GM12878 (cell line): ENCODE results near the gene EPHB1. TPM values are rescaled to one million over a fixed set of nuclear protein-coding genes. Genes with fewer than 3 reads are reported as not detected.

ENCODE experiments used
- ATAC-seq: fragments of 200-7000 bp; cut with Tn5 transposase; 3 replicates; pipeline ENCODE4 v1.9.1; 2020; ENCODE audit warnings: mild to moderate bottlenecking, moderate library complexity
- BruUV-seq: library from RNA; stranded (reverse); fragments of 400-500 nt; replicated peaks from 2 replicates; lab custom pipeline; 2021; lab: Mats Ljungman, UMichigan
- CTCF ChIA-PET: fragments of 300-600 bp; sonication (Branson Sonifier 250); formaldehyde crosslinking; extraction: SDS; loops from one replicate; lab custom pipeline; 2021; ENCODE audit warnings: inconsistent platforms; lab: Yijun Ruan, JAX
- POLR2A ChIA-PET: fragments of 350-600 bp; formaldehyde crosslinking; extraction: SDS; loops from one replicate; lab custom pipeline; 2021; ENCODE audit warnings: inconsistent platforms; lab: Charles Lee
- RAD21 ChIA-PET: fragments of 300-600 bp; sonication (Branson Sonifier 250); formaldehyde crosslinking; loops from one replicate; lab custom pipeline; 2023; ENCODE audit warnings: antibody characterized with exemption; ENCODE audit not compliant: unreplicated experiment; lab: Charles Lee
- SMC1A ChIA-PET: fragments of 300-600 bp; sonication (Branson Sonifier 250); formaldehyde crosslinking; loops from one replicate; lab custom pipeline; 2023; ENCODE audit not compliant: unreplicated experiment, uncharacterized antibody; lab: Charles Lee
- DNase-seq: peaks from one replicate; pipeline ENCODE4 v3.0.0-alpha.2; 2011; ENCODE audit warnings: low read depth, low spot score
- FAIRE-seq: peaks from 3 replicates; lab custom pipeline; 2011; peaks lifted over from hg19 to GRCh38; lab: Jason Lieb, UNC
- H2AFZ ChIP-seq: 2 replicates; pipeline ENCODE4 v1.6.0; 2011; ENCODE audit warnings: low read depth, low read length, control low read depth; ENCODE audit not compliant: control insufficient read depth
- H3K27ac ChIP-seq: 2 replicates; pipeline ENCODE4 v1.5.1; 2011; ENCODE audit warnings: control low read depth; ENCODE audit not compliant: control insufficient read depth, insufficient read depth
- H3K27me3 ChIP-seq, 2 experiments: replicated peaks in 1 of 2; 2 replicates each; pipeline versions ENCODE4 v1.6.0 to v1.6.1; 2011; ENCODE audit warnings: low read length in 1 of 2; ENCODE audit not compliant: control insufficient read depth in 2 of 2, insufficient read depth in 2 of 2
- H3K36me3 ChIP-seq, 2 experiments: 2 replicates each; pipeline ENCODE4 v1.5.1; 2011; ENCODE audit warnings: low read length in 1 of 2; ENCODE audit not compliant: control insufficient read depth in 2 of 2, insufficient read depth in 2 of 2
- H3K4me1 ChIP-seq: 2 replicates; pipeline ENCODE4 v1.6.1; 2011; ENCODE audit warnings: mild to moderate bottlenecking, low read length, moderate library complexity, mixed read lengths; ENCODE audit not compliant: control insufficient read depth, insufficient read depth
- H3K4me2 ChIP-seq: 2 replicates; pipeline ENCODE4 v1.6.0; 2011; ENCODE audit warnings: control low read depth; ENCODE audit not compliant: control insufficient read depth, insufficient read depth
- H3K4me3 ChIP-seq: fragments of 200-600 bp; sonication (generic); 2 replicates; pipeline ENCODE4 v1.5.1; 2016
- H3K79me2 ChIP-seq: 2 replicates; pipeline ENCODE4 v1.6.0; 2011; ENCODE audit warnings: low read length; ENCODE audit not compliant: control insufficient read depth, insufficient read depth
- H3K9ac ChIP-seq: 2 replicates; pipeline ENCODE4 v1.8.0; 2011; ENCODE audit warnings: low read length, control low read depth, mixed read lengths; ENCODE audit not compliant: control insufficient read depth, insufficient read depth
- H3K9me3 ChIP-seq: replicated peaks from 3 replicates; pipeline ENCODE4 v1.5.1; 2011; ENCODE audit warnings: mild to moderate bottlenecking, low read length; ENCODE audit not compliant: control insufficient read depth, insufficient read depth
- H4K20me1 ChIP-seq: 2 replicates; pipeline ENCODE4 v1.6.0; 2011; ENCODE audit not compliant: control insufficient read depth, insufficient read depth
- BHLHE40 ChIP-seq, 2 experiments: fragments of 450-650 bp in 1 of 2; IDR thresholded peaks; 2 replicates each; pipeline ENCODE4 v1.6.1; 2011 to 2017; ENCODE audit warnings: low read depth in 2 of 2, borderline replicate concordance in 1 of 2, improper control_type of control experiment in 1 of 2, low read length in 1 of 2, mild to moderate bottlenecking in 1 of 2
- BRCA1 ChIP-seq: IDR thresholded peaks from 2 replicates; pipeline ENCODE4 v1.6.1; 2011; ENCODE audit warnings: low read depth, low read length, improper control_type of control experiment
- ESRRA ChIP-seq: IDR thresholded peaks from 2 replicates; pipeline ENCODE4 v1.6.1; 2012; ENCODE audit warnings: mild to moderate bottlenecking, low read length, improper control_type of control experiment
- EZH2 ChIP-seq: IDR thresholded peaks from 2 replicates; pipeline ENCODE4 v1.6.1; 2012; ENCODE audit warnings: low read depth, mild to moderate bottlenecking, control low read depth, inconsistent platforms, low read length, borderline replicate concordance; ENCODE audit not compliant: control insufficient read depth
- IKZF2 ChIP-seq, 2 experiments: fragments of 450-650 bp; IDR thresholded peaks; 2 replicates each; pipeline ENCODE4 v1.6.1; 2017; ENCODE audit warnings: mild to moderate bottlenecking in 2 of 2, moderate library complexity in 2 of 2
- MEF2A ChIP-seq: IDR thresholded peaks from 2 replicates; pipeline ENCODE4 v1.6.1; 2011; ENCODE audit warnings: low read depth, mild to moderate bottlenecking, low read length, moderate library complexity; ENCODE audit not compliant: insufficient read depth
- MTA3 ChIP-seq: IDR thresholded peaks from 2 replicates; pipeline ENCODE4 v1.6.1; 2012; ENCODE audit warnings: low read length, inconsistent platforms, borderline replicate concordance
- POLR2AphosphoS2 ChIP-seq: IDR thresholded peaks from 2 replicates; pipeline ENCODE4 v1.6.1; 2011; ENCODE audit warnings: low read depth, mild to moderate bottlenecking, low read length, improper control_type of control experiment, moderate library complexity
- POU2F2 ChIP-seq: IDR thresholded peaks from 3 replicates; pipeline ENCODE4 v1.6.1; 2011; ENCODE audit warnings: low read depth, mild to moderate bottlenecking, low read length, borderline replicate concordance
- RAD21 ChIP-seq: IDR thresholded peaks from 2 replicates; pipeline ENCODE4 v1.6.1; 2011; ENCODE audit warnings: mild to moderate bottlenecking, low read depth, low read length, moderate library complexity; ENCODE audit not compliant: insufficient read depth
- SMARCA5 ChIP-seq: fragments of 450-650 bp; IDR thresholded peaks from 2 replicates; pipeline ENCODE4 v1.6.1; 2017; ENCODE audit warnings: mild to moderate bottlenecking
- SREBF2 ChIP-seq: IDR thresholded peaks from 2 replicates; pipeline ENCODE4 v1.6.1; 2012; ENCODE audit warnings: mild to moderate bottlenecking, low read length
- TARDBP ChIP-seq: IDR thresholded peaks from 2 replicates; pipeline ENCODE4 v1.6.1; 2016; ENCODE audit warnings: borderline replicate concordance
- YBX1 ChIP-seq: fragments of 450-650 bp; IDR thresholded peaks from 2 replicates; pipeline ENCODE4 v1.6.1; 2016; ENCODE audit warnings: antibody characterized with exemption
- ZNF384 ChIP-seq: IDR thresholded peaks from 2 replicates; pipeline ENCODE4 v1.6.1; 2012; ENCODE audit warnings: low read depth, mild to moderate bottlenecking, low read length, improper control_type of control experiment, borderline replicate concordance
- WGBS: methylation state at CpG from one replicate; pipeline ENCODE4 v1.1.6; 2016; ENCODE audit warnings: low lambda C conversion rate; ENCODE audit not compliant: insufficient replicate concordance, insufficient coverage; ENCODE audit errors: missing lambda C conversion rate; 5-methylcytosine and 5-hydroxymethylcytosine counted together
- in situ Hi-C: fragments of 300-500 bp; cut with MboI; formaldehyde crosslinking; loops from 9 replicates; pipeline ENCODE4 v1.14.3; 2018; ENCODE audit warnings: mixed read lengths
- intact Hi-C: fragments of 100-400 bp; cut with micrococcal nuclease; formaldehyde crosslinking; loops from one replicate; pipeline ENCODE4 v1.14.2; 2022; ENCODE audit not compliant: unreplicated experiment
- polyA plus RNA-seq, 11 experiments: library from polyadenylated mRNA; depleted of rRNA in 4 of 11; unstranded in 6 of 11; stranded (reverse) in 5 of 11; fragments of >200 nt; fragmentation: Nextera tagmentation in 4 of 11; fragmentation: Illumina TruSeq in 1 of 11; extraction: Ambion mirVana in 4 of 11; extraction: Trizol in 1 of 11; gene quantifications; 1 replicate in 1 of 11; 2 replicates in 10 of 11; pipeline versions ENCODE4 v1.2.1 to v1.2.3, GENCODE V29; 2011 to 2016; ENCODE audit warnings: inconsistent platforms in 2 of 11, missing spikeins in 2 of 11, low read depth in 1 of 11
- total RNA-seq, 4 experiments: library from RNA; depleted of rRNA in 3 of 4; stranded (reverse); fragments of >200 nt in 3 of 4; fragmentation: Illumina TruSeq in 1 of 4; extraction: Trizol in 1 of 4; gene quantifications; 2 replicates each; pipeline versions ENCODE4 v1.2.1 to v1.2.3, GENCODE V29; 2013 to 2021
- TF ChIP-seq, protein P1 (sequence below): IDR thresholded peaks from 2 replicates; pipeline ENCODE4 v1.6.1; 2012; ENCODE audit warnings: improper control_type of control experiment, low read depth, low read length; ENCODE audit not compliant: insufficient replicate concordance
- TF ChIP-seq, protein P2 (sequence below): IDR thresholded peaks from 2 replicates; pipeline ENCODE4 v1.6.1; 2012; ENCODE audit warnings: low read length, inconsistent platforms

The EPHB1 gene
- total and polyA plus RNA-seq, 10 of the 15 experiments (the other 5 are each of a cell fraction or from before 2014, with no cell fraction given): 0.33 to 23.8 (median 1.2) TPM

DNA sequence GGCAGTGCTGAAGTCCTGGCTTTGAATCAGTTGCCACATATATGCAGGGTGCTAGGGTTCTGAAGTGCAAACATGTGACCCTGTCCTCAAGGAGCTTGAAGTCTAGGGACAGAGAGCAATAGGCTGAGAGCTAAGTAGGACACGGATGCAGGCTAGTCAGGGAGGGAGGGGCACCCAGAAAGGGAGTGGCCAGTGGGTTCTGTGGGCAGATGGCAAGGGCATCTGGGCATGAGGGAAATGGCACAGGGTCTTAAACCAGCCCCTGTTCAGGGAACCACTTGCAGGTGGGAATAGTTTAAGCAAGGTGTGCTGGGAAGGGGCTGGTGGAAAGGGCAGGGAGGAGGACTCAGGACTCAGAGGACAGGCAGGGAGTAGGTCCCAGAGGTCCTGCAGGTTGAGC, 46.4 kb upstream of the EPHB1 start (continued):
- TF ChIP-seq, protein P1, sequence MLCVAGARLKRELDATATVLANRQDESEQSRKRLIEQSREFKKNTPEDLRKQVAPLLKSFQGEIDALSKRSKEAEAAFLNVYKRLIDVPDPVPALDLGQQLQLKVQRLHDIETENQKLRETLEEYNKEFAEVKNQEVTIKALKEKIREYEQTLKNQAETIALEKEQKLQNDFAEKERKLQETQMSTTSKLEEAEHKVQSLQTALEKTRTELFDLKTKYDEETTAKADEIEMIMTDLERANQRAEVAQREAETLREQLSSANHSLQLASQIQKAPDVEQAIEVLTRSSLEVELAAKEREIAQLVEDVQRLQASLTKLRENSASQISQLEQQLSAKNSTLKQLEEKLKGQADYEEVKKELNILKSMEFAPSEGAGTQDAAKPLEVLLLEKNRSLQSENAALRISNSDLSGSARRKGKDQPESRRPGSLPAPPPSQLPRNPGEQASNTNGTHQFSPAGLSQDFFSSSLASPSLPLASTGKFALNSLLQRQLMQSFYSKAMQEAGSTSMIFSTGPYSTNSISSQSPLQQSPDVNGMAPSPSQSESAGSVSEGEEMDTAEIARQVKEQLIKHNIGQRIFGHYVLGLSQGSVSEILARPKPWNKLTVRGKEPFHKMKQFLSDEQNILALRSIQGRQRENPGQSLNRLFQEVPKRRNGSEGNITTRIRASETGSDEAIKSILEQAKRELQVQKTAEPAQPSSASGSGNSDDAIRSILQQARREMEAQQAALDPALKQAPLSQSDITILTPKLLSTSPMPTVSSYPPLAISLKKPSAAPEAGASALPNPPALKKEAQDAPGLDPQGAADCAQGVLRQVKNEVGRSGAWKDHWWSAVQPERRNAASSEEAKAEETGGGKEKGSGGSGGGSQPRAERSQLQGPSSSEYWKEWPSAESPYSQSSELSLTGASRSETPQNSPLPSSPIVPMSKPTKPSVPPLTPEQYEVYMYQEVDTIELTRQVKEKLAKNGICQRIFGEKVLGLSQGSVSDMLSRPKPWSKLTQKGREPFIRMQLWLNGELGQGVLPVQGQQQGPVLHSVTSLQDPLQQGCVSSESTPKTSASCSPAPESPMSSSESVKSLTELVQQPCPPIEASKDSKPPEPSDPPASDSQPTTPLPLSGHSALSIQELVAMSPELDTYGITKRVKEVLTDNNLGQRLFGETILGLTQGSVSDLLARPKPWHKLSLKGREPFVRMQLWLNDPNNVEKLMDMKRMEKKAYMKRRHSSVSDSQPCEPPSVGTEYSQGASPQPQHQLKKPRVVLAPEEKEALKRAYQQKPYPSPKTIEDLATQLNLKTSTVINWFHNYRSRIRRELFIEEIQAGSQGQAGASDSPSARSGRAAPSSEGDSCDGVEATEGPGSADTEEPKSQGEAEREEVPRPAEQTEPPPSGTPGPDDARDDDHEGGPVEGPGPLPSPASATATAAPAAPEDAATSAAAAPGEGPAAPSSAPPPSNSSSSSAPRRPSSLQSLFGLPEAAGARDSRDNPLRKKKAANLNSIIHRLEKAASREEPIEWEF: no peak
- no peak for TF ChIP-seq RAD21
- TF ChIP-seq, all 136 proteins: peak for 0

DNA sequence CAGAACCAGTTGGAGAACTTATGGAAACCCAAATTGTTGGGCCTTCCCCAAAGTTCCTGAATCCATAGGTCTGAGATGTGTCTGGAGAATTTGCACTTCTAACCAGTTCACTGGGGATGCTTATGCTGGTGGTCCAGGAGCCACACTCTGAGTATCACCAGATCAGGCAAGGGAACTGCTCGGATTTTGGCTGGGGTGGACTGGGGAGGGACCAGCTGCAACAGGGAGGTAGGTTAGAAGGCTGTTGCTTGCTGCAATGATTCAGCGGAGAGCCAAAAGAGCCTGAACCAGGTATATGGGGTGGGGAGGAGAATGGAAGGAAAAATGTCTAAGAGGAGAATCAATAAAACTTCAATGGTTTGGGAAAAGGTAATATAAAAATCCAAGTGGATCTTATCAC, 45.9 kb upstream of the EPHB1 start:
- H3K9me3 ChIP-seq: no peaks in the 10 kb centered on the region
- ChIA-PET SMC1A (no interaction called here), RAD21 (no interaction called here), POLR2A (no interaction called here), CTCF (no interaction called here)
- no peaks in the 10 kb centered on the region for H3K36me3 ChIP-seq
- H3K9ac ChIP-seq: no peak overlapping the region
- ATAC-seq (no peak), DNase-seq (no peak), FAIRE-seq (no peak)
- 33% methylated on average over 2 of the region's 2 CpGs for WGBS
- no peak overlapping the region for H2AFZ ChIP-seq
- no TSS peak for BruUV-seq
- no peaks in the 10 kb centered on the region for H4K20me1 ChIP-seq
- no peaks in the 10 kb centered on the region for H3K79me2 ChIP-seq
- intact Hi-C loops (no loop called here), in situ Hi-C loops (no loop called here)
- no peak for TF ChIP-seq MTA3
- TF ChIP-seq ZNF384: no peak
- TF ChIP-seq, protein P2, sequence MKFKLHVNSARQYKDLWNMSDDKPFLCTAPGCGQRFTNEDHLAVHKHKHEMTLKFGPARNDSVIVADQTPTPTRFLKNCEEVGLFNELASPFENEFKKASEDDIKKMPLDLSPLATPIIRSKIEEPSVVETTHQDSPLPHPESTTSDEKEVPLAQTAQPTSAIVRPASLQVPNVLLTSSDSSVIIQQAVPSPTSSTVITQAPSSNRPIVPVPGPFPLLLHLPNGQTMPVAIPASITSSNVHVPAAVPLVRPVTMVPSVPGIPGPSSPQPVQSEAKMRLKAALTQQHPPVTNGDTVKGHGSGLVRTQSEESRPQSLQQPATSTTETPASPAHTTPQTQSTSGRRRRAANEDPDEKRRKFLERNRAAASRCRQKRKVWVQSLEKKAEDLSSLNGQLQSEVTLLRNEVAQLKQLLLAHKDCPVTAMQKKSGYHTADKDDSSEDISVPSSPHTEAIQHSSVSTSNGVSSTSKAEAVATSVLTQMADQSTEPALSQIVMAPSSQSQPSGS: no peak
- no peak for TF ChIP-seq SMARCA5
- no peak for TF ChIP-seq SREBF2
- TF ChIP-seq ESRRA: no peak
- TF ChIP-seq POU2F2: no peak
- no peak for TF ChIP-seq BRCA1
- no peak for TF ChIP-seq TARDBP
- TF ChIP-seq IKZF2 (IDR thresholded peaks at IDR 0.05): no peak
- TF ChIP-seq MEF2A: no peak
- no peak for TF ChIP-seq EZH2
- no peak for TF ChIP-seq YBX1
- TF ChIP-seq POLR2AphosphoS2: no peak
- TF ChIP-seq BHLHE40 (IDR thresholded peaks at IDR 0.05; ENCODE audit: borderline replicate concordance in 1 of 2, low read depth in 2 of 2, low read length in 1 of 2): no peak
- peaks cover 0 to 2% of the 10 kb centered on the region in 2 experiments; a peak in 1 of 4 replicates for H3K27me3 ChIP-seq
- no peak overlapping the region for H3K4me2 ChIP-seq
- H3K27ac ChIP-seq: no peak overlapping the region
- H3K4me3 ChIP-seq: no peak overlapping the region
- H3K4me1 ChIP-seq: no peaks in the 10 kb centered on the region
